GM18505 (cell line): ENCODE measurements around the gene PCNA.
"Not testable (repeated sequence)": the region's sequence is repeated elsewhere in the genome, so short reads cannot be mapped to it uniquely, and the experiment has no call there.

Experiments
- ATAC-seq: cut with Tn5 transposase; IDR thresholded peaks from one replicate; pipeline ENCODE4 v1.9.1; 2021; ENCODE audit not compliant: unreplicated experiment
- POLR2A ChIP-seq: IDR thresholded peaks from 4 replicates; pipeline ENCODE4 v1.6.1; 2011; ENCODE audit warnings: borderline replicate concordance; ENCODE audit not compliant: insufficient read depth, insufficient read length; ENCODE audit errors: extremely low read depth

The PCNA gene

DNA sequence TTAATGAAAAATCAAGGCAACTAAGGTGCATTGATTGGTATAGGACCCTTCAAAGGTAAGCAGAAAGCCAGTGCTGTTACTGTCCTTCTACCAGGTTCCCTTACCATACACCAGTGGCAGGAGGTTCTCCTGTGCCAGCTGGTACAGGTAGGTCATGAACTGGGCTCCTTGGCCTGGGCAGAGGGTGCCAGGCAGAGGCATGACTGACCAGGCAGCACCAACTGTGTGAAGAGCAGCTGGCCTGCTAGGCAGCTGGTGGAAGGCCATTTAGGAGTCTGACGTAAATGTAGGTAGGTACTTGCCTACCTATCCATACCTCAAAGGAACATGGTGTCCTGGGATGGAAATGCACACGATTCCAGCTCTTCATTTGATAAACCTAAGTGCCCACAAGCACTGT lies 23.3 kb downstream of the PCNA start:
- no peak for ATAC-seq
- TF ChIP-seq POLR2A = no peak

DNA sequence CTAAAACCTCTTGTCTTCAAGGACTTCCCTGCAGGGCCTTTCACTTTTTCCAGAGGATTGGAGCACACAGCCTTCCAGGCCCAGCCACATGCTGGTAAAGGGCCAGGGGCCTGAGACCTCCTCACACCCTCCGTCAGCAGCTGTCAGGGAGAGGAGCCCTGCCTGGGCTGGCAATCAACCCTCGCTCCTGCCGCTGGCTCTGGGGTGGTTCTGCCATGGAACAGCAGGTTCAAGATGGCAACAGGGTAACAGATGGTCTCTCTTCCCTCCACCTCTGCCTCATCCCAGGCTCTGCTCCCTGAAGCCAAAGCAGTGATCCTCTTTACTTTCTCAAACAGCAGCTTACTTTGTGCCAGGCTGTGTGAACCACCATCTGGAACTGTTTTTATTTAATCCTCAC lies 23.8 kb downstream of the PCNA start:
- TF ChIP-seq POLR2A = no peak
- ATAC-seq = no peak

DNA sequence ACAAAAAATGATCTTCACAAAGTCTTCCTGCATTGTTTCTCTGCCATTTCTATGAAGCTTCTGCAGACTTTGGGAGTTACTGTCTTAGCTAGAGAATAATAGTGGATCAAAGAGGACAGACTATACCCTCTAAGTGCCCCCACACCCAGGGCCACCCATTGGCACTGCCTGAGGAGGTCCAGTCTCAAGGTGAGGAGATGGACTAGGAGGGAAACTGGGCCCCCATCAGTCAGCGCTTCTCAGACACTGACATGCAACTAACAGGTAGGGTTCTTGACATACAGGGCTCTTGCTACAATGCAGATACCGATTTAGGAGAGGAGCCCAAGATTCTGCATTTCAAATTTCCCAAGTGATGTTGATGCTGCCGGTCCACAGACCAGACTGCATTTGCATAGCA lies 24.3 kb downstream of the PCNA start:
- no peak for TF ChIP-seq POLR2A
- ATAC-seq = no peak

DNA sequence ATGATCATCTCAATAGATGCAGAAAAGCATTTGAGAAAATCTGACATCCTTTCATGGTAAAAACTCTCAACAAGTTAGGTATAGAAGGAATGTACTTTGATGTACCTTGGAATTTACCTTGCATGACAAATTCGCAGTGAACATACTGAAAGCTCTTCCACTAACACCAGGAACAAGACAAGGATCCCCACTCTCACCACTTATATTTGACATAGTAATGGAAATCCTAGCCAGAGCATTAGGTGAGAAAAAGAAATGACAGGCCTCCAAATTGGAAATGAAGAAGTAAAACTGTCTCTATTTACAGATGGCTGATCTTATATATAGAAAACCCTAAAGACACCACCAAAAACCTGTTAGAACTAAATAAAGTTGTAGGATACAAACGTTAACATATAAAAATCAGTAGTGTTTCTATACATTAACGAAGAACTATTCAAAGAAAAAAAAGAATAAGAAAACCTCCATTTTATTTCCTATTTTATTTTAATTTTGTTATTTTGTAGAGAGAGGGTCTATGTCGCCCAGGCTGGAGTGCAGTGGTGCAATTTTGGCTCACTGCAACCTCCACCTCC lies 26.9 kb downstream of the PCNA start:
- no peak for ATAC-seq

DNA sequence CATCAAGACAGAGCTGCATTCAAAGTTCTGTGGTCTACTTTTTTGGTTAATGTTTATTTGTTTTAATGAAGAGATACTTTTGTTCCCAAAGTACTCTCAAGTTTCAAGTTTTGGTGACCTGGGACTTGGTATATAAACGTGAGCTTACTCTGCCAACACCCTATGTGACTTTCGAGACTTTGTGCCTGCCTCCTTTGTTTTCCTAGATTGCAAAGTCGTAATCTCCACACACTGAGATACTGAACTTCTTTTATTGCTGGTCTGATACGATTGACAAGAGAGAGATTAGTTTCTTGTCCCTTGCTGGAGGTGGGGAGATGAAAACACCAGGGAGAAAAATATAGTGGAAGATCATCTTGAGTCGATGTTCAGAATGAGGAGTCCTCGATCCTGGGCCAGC lies 27.9 kb downstream of the PCNA start:
- ATAC-seq = no peak
- TF ChIP-seq POLR2A = no peak

More for the DNA sequence above, 26.9 kb downstream of the PCNA start:
- no peak for TF ChIP-seq POLR2A

DNA sequence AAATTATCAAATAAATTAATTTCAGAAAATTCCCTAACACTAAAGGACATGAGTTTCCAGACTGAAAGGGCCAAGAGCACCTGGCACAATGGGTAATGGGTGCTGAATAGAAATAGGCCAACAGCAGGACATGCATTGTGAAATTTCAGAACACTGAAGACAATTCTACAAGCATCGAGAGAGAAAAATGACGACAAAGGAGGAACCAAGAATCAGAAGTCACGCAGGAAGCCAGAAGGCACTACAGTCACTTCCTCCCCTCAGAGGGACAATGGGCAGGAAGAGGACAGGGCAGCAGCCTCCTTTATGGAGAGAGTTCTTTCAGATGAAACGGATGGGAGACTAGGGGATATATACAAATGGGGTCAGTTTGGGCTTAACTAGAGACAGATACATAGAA lies 29.6 kb downstream of the PCNA start:
- ATAC-seq = peak; percentile 52
- no peak for TF ChIP-seq POLR2A

DNA sequence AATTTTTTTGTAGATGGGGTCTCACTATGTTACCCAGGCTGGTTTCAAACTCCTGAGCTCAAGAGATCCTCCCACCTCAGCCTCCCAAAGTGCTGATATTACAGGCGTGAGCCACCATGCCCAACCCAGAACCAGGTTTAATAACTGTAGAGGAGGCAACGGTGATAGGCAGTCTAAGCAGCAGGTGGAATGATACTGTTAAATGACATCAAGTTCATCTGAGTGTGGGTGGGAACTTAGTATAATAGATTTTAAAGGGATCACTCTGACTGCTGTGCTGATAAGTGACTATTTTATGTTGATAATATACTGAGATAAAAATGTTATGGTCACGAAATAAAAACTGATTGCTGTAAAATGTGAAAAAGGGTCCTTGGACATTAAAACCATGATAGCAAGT lies 31.1 kb downstream of the PCNA start:
- no peak for ATAC-seq
- TF ChIP-seq POLR2A = no peak

DNA sequence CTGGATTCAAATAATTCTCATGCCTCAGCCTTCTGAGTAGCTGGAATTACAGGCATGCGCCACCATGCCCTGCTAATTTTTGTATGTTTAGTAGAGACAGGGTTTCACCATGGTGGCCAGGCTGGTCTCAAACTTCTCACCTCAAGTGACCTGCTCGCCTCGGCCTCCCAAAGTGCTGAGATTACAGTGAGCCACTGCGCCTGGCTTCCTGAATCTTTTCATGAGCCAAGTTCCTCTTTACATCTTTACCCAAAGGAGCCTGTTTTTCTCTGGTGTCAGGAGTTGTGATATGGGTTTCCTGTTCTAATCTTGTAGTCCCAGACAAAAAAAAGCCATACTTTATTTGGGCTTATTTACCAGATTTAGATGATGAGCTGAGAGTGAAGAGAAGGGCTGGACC lies 34.4 kb downstream of the PCNA start:
- ATAC-seq = no peak
- no peak for TF ChIP-seq POLR2A

DNA sequence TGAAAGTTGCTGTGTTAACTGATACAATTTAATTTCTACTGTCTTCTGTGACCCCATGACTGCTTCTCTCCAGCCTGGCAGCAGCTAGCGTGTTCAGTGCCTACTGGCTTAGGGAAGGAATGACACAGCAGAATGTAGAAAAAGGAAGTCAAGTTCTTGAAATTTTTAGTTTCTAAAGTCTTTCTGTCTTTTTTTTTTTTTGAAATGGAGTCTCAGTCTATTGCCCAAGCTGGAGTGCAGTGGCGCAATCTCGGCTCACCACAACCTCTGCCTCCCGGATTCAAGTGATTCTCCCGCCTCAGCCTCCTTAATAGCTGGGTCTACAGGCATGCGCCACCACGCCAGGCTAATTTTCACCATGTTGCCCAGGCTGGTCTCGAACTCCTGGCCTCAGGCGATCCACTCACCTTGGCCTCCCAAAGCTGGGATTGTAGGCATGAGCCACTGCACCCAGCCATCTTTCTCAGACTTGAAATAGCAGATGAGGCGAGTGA lies 39.3 kb downstream of the PCNA start:
- no peak for TF ChIP-seq POLR2A
- peak; percentile 32 for ATAC-seq

DNA sequence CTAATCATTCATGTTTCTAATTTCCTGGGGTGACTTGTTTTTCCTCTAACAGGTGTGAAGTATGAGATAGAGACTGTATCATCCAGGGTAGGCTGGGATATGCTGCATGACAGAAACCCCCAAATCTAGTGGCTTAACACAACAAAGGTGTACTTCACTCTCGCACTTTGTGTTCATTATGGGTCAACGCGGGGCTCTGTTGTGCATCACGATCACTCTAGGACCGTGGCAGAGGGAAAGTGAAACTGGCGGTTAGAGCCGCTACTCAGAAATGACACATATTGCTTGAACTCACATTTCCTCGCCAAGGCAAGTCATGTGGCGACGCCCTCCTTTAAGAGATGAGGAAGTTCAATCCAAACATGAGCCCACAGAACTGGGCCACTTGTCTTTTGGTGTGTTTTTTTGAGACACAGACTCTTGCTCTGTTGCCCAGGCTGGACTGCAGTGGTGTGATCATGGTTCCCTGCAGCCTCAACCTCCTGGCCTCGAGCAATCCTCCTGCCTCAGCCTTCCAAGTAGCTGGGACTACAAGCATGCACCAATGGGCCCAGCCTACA lies 41.3 kb downstream of the PCNA start:
- ATAC-seq = peak; percentile 94
- no peak for TF ChIP-seq POLR2A

DNA sequence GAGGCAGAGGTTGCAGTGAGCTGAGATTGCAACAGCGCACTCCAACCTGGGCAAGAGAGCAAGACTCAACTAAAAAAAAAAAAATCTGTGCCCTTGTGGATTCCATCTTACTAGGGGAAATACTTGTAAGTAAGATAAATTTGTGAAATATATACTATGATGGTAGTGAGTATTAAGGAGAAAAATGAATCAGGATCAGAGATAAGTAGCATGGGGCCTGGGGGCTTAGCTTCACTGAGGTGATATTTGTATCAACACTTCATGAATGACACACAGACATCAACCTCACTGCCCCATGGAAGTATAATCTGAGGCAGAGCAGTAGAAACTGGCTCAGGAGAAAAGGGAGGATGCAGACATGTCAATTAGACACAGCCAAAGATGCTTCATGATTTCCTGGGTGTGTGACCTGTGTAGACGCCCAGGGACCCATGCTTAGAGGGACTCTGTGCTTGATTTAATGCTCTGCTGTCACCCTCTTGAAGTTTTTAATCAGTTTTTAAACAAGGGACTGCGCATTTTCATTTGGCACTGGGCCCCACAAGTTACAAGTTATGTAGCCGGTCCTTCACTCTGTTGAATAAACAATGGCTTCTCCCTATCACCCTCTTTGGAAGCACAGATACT lies 41.9 kb downstream of the PCNA start:
- no peak for ATAC-seq
- no peak for TF ChIP-seq POLR2A

DNA sequence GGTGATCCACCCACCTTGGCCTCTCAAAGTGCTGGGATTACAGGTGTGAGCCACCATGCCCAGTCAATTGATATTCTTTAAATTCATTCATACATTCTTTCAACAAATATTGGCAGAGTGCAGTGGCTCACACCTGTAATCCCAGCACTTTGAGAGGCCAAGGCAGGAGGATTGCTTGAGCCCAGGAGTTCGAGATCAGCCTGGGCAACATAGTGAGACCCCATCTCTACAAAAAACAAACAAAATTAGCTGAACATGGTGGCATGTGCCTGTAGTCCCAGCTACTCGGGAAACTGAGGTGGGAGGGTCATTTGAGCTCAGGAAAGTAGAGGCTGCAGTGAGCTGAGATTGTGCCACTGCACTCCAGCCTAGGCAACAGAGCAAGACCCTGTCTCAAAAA lies 42.8 kb downstream of the PCNA start:
- ATAC-seq = not testable (repeated sequence)

DNA sequence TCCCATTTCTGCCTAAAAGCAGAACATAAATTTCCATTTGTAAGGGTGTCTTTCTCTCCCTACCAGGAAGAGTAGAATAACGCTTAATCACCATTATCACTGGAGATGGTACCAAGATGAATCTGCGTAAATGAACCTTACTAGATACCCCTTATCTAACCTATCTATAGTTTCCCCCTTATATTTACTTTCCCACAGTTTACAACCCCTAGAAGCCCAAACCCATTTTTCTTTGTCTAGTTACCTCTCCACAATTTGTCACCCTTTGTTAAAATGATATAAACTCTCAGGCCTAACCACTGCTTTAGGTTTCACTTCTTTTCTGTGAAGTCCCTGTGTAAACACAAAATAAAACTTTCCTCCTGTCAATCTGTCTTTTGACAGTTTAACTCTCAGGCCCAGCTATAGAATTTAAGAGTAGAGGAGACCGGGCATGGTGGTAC lies 45.5 kb downstream of the PCNA start:
- no peak for ATAC-seq
- TF ChIP-seq POLR2A = no peak

DNA sequence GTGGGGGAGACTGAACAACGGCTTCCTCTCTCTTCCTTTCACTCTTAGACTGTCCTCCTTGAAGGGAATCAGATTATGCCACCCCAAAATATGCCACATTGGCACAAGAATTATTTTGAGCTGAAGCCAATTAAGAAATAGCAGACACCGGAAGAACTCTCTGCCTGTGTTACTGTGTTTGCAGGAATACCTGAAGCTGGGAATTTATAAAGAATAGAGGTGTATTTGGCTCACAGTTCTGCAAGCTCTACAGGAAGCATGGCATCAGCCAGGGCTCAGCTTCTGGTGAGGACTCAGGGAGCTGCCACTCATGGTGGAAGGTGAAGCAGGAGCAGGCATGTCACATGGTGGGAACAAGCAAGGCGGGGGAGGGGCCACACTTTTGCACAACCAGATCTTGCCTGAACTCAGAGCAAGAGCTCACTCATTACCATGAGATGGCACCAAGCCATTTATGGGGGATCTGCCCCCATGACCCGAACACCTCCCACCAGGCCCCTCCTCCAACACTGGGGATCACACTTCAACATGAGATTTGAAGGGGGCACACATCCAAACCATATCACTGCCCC lies 46.0 kb downstream of the PCNA start:
- TF ChIP-seq POLR2A = no peak
- ATAC-seq = no peak
